ENCODE results near the gene OR10J1.

The OR10J1 gene, protein sequence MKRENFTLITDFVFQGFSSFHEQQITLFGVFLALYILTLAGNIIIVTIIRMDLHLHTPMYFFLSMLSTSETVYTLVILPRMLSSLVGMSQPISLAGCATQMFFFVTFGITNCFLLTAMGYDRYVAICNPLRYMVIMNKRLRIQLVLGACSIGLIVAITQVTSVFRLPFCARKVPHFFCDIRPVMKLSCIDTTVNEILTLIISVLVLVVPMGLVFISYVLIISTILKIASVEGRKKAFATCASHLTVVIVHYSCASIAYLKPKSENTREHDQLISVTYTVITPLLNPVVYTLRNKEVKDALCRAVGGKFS

GRCh38 chr1:159439422-159439821 lies at the start of gene OR10J1:
Gene OR10J1, plus strand, starts transcription at chr1:159439722. Its CDS starts 70 bp downstream, at chr1:159439792.
- ChIA-PET CTCF (no interaction called here), POLR2A (no interaction called here)
- TF ChIP-seq, protein P1, sequence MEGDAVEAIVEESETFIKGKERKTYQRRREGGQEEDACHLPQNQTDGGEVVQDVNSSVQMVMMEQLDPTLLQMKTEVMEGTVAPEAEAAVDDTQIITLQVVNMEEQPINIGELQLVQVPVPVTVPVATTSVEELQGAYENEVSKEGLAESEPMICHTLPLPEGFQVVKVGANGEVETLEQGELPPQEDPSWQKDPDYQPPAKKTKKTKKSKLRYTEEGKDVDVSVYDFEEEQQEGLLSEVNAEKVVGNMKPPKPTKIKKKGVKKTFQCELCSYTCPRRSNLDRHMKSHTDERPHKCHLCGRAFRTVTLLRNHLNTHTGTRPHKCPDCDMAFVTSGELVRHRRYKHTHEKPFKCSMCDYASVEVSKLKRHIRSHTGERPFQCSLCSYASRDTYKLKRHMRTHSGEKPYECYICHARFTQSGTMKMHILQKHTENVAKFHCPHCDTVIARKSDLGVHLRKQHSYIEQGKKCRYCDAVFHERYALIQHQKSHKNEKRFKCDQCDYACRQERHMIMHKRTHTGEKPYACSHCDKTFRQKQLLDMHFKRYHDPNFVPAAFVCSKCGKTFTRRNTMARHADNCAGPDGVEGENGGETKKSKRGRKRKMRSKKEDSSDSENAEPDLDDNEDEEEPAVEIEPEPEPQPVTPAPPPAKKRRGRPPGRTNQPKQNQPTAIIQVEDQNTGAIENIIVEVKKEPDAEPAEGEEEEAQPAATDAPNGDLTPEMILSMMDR (IDR thresholded peaks at IDR 0.05; ENCODE audit: control extremely low read depth, extremely low read depth, low read depth, missing control alignments): no peak
- no peak for DNase-seq (ENCODE audit: extremely low spot score)

DNA sequence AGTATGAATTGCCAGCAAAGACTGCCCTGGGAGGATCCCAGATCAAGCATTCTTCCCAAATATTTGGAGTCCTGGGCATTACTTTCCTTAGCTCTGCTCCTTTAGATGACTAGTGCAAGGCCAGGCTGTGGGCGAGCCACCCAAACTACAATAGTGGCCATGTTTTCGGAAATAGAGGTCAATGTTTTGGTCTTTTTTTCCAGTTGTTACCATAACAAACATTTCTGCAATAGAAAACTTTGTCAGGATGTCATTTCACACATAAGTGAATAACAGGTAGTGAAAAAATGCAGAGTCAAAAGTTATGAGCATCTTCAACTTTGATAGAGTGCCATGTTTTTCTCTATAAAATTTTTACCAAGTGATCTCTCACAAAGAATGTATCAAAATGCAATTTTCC lies 32.7 kb upstream of the OR10J1 start:
- TF ChIP-seq, protein P1 (IDR thresholded peaks at IDR 0.05; ENCODE audit: control extremely low read depth, extremely low read depth, low read depth, missing control alignments): no peak
- ChIA-PET CTCF (no interaction called here), POLR2A (no interaction called here)
- DNase-seq (ENCODE audit: extremely low spot score): no peak

DNA sequence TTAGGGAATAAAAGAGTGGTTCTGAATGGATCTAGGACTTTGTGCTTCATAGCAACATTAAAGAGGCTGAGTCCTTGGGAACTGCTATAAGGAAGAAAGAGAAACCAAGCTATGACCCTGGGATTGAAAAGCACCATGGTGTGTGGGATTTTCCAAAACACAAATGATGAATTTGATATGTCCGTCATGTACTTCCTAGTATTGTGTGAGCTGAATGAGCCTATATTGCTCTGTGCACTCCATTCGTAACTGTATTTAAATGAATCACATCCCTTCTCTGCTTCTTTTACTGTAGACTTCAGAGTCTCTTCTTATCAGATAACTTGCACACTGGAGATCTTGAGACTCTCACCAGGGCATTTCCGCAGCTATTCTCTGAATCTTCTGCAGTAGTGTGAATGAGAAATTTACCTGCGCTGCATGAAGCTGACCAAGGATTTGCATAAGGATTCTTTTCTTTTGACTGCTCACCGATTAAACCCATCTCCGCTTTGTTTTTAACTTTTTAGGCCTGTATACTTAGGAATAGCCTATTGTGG lies 30.6 kb upstream of the OR10J1 start:
- CTCF ChIA-PET: no interaction called here

DNA sequence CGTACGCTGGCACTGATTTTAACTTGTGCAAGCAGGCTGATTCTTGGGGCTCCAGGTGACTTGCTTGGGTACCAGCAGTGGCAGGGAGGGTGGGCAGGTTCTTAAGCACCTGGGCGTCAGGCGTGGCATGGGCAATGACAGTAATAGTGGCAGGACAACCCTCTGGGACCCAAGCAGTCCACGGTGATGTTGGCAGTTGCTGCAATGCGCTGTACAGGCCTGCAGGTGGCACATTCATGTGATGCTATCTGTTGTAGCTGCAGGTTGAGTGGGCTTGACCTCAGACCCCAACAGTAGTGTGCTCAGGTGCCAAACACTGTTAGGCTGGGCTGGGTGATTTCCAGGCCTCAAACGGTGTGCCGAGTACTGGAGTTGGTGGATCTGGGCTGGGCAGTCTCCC lies 17.7 kb upstream of the OR10J1 start:
- DNase-seq (ENCODE audit: extremely low spot score): no peak
- TF ChIP-seq, protein P1 (IDR thresholded peaks at IDR 0.05; ENCODE audit: control extremely low read depth, extremely low read depth, low read depth, missing control alignments): no peak
- ChIA-PET CTCF (no interaction called here), POLR2A (no interaction called here)

More for the DNA sequence above, 30.6 kb upstream of the OR10J1 start:
- POLR2A ChIA-PET: no interaction called here
- TF ChIP-seq, protein P1 (IDR thresholded peaks at IDR 0.05; ENCODE audit: control extremely low read depth, extremely low read depth, low read depth, missing control alignments): no peak
- no peak for DNase-seq (ENCODE audit: extremely low spot score)

GRCh38 chr1:159428536-159428935 lies 11.0 kb upstream of the OR10J1 start:
- TF ChIP-seq, protein P1 (IDR thresholded peaks at IDR 0.05; ENCODE audit: control extremely low read depth, extremely low read depth, low read depth, missing control alignments): no peak
- DNase-seq (ENCODE audit: extremely low spot score): no peak
- CTCF ChIA-PET: interaction anchor here (0.9 to 1.2 kb wide), 2 partner anchors 9 to 10 kb away, joined by 3 read pairs; no protein-coding TSS in a partner anchor
- POLR2A ChIA-PET: no interaction called here

DNA sequence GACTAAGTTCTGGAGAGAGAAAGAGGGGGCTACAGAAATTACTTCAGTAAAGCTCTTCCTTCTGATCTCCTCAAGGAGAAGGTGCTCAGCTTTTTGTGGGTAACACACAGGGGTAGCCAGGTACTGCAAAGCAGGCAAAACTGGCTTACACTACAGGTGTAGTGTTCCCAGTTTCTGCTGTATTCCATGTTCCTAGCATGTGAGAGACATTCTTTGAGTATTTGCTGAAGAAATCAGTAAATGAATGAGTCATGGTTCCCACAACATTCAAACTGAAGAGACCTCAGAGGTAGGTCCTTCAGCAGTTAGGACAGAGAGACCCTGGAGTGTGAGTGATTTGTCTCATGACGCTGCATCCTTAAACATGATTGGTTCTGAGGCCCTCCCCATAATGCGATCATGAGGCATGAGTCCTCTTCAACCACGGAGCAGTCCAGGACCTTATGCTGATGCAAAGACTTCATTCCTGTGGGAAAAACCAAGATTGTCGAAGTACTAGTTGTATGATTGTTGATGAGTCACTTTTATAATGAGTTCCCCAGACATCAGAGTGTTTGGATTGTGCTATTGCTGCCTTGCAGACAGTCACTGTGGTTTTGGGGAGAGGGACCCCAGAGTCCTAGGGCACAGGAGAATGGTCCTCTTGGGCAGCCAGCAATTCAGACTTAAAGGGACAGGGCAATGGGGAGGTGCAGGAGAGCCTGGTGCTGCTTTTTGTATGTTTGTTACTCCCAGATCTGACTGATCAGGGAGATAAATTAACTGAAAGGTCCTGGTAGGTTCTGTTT lies 10.3 kb upstream of the OR10J1 start:
- no peak for DNase-seq (ENCODE audit: extremely low spot score)
- ChIA-PET CTCF (interaction anchor here (0.9 to 1.2 kb wide), 2 partner anchors 8 to 11 kb away, joined by 3 read pairs; no protein-coding TSS in a partner anchor), POLR2A (no interaction called here)

More for the DNA sequence above, 10.3 kb upstream of the OR10J1 start:
- TF ChIP-seq, protein P1 (IDR thresholded peaks at IDR 0.05; ENCODE audit: control extremely low read depth, extremely low read depth, low read depth, missing control alignments): no peak
